T-helper 22 cell (primary cell): ENCODE data around the gene XXYLT1.

Experiments
- DNase-seq: peaks from one replicate; pipeline ENCODE4 v3.0.0-alpha.2; 2020; ENCODE audit warnings: low read depth

The XXYLT1 gene

DNA sequence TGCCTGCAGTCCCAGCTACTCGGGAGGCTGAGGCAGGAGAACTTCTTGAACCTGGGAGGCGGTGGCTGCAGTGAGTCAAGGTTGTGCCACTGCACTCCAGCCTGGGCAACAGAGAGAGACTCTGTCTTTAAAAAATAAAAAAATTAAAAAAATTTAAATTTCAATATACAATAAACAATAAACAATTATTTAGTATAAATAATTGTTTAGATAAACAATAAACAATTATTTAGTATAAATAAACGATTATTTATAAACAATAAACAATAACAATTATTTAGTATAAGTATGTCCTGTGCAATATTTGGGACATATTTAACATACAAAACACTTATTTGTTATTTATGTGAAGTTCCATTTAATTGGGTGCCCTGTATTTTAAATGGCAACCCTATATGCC, 119.6 kb downstream of the XXYLT1 start:
- DNase-seq = no peak

DNA sequence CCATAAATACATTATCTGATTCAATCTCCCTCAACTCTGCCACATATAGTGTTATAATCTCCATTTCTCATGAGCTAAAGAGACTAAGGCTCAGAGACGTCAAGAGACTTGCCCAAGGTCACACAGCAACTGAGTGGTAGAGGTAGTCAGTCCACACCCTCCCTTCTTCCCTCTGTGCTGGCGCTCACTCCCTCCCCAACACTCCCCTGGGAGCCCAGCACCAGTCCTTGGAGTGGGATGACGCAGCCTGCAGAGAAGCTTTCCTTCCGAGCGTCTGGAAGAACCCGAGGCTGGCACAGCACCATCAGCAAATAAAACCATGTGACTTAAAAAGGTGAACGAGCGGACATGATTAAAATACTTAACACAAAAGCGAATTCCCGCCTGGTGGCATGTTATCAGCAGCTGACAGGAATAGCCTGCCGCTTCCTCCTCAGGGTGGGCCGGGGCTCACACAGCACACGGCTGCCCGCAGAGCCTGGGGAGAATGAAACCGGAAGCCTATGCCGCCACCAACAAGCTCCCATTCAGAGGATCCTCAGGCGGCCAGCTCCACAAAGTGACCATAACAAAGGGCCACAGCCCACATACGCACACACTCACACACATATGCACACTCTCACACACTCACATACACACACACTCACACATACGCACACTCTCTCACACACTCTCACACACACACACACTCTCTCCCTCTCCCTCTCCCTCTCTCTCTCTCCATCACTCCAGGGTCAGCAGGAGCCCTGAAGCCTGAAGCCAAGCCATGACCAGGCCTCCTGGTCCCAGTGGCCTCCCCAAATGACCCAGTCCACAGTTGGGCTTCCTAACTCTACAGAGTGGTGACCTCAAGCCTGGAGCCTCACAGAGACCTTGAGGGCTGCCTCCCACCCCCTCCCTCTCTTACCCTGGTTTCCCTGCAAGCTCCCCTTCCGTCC, 120.5 kb downstream of the XXYLT1 start:
- DNase-seq = no peak

DNA sequence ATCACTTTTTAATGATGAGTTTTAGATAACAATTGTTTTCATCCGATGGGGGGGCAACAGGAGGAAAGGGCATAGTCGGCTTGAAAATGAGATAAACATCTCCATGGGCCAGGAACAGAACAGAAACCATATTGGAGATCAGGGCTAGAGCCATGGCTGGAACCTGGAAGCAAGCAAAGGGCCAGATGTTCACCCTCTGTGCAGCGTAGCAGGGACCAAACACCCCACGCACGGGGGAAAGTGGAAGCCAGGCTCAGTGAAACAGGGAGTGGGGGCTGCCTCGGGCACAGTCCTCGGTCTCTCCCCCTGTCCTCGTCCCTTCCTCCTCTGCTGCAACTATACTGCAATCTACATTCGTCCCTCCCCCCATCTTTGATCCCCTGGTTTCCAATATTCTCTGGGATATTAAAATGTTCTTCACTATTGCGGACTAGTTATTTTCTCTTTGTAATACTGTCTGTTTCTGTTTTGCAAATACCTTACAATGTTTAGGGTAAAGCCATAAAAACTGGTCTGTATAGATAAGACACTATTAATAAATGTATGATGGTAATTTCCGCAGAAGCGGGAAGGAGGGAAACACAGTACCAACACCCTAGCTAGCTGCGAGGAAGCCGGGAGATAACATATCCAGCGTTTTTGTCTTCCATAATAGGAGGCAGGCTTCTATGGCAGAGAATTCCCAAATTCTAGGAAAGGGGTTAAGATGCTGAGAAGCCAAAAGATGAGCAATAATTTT, 121.5 kb downstream of the XXYLT1 start:
- DNase-seq = no peak

DNA sequence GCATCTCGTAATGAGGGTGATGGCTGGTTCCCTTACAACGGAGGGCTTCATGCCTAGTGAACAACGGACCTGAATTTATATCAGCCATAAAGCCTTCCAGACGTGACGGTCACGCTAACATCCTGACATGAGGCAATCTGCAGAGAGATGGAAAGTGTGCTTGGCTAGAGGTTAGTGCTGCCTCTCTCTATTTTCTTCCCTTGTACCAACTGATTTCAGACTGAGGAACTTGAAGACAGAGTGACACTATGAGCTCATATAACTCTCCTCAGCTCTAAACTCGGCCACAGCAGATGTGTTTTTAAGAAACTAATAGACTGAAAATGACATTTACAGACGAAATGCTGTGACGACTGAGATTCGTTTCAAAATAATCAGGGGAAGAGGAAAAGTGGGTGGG, 122.4 kb downstream of the XXYLT1 start:
- no peak for DNase-seq

DNA sequence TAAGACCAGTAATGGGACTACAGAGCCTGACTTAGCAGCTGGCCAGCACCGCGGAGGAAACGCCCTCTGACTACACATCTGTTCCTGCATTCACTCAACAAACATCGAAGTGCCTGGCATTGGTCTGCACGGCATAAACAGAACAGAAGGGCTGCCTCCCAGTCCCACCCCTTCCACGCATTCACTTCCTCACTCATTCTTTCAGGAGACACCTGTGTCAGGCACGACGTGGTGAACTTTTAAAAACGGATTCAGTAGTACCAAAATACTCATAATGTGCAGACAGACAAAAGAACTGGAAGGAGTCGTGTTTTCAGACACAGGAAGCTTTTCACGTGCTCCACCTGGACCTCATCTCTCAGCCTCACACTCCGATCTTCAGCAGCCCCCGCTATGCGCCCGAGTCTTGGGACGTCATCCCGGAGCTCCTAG, 123.3 kb downstream of the XXYLT1 start:
- DNase-seq = no peak

DNA sequence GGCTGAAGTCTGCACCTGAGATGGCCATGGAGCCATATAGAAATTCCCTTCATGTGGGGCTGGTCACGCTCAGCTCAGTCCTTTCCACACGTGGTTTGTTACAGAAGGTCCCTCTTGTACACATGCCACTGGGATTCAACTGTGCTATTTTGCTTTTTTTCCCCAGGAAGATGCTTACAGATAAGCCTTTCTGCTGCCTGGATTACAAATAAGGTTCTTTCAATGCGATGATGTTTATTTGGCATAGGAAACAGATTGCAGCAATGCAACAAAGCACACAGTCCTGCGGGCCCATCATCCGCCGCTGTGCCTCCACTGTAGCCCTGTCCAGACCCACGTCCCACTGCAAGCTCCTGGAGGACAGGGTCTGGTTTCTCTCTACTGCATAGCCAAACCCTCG, 124.8 kb downstream of the XXYLT1 start:
- no peak for DNase-seq

DNA sequence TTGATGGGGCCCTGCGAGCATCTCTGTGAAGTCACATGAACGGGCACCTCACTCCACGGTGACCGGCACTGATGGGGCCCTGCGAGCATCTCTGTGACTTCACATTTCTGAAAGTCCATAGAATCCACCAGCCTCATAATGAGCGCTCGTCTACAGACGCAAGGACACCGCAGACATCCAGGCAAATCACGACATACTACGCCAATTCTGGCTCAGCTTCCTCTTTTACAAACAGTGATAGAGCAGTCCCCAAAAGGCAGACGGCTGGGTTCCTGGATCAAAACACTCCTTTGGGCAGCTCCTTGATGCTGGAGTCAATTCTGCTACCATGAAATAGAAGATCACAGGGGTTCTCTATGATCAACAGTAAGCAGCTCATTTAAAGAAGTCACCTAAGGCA, 125.4 kb downstream of the XXYLT1 start:
- no peak for DNase-seq

DNA sequence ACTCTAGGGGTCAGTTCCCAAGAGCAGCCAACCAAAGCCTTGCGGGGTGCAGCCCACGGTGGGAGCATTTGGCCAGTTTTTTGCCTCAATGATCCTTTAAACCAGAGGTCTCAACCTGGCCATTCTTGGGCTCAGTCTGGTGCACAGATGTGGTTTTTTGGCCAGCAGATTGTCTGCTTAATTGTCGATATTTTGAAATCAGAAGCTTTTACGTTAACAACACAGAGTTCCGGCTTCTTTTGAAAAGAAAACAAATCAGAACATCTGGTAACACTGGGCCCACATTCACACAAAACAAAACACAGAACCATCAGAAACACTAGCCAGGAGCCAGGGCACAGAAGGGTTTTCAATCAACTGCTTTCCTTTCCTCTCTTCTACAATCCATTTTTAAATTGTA, 127.7 kb downstream of the XXYLT1 start:
- DNase-seq = no peak

DNA sequence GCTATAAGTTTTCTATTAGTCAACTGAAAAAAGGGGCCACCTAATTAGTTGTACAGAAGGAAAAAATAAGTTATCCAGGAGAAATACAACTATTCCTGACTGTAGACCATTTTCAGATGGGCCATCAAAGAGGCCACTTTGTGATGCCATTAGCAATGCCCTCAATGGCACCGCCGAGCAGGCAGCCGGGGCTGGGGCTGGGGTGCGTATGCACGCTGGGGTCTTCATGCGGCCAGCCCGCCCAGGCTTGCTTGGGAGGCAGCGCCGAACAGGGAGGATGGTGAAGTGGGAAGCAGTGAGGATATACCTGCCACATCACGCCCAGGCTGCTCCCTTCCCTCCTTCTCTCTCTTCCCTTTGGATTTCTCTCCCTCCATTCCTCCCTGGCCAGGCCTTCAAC, 128.4 kb downstream of the XXYLT1 start:
- DNase-seq = no peak

DNA sequence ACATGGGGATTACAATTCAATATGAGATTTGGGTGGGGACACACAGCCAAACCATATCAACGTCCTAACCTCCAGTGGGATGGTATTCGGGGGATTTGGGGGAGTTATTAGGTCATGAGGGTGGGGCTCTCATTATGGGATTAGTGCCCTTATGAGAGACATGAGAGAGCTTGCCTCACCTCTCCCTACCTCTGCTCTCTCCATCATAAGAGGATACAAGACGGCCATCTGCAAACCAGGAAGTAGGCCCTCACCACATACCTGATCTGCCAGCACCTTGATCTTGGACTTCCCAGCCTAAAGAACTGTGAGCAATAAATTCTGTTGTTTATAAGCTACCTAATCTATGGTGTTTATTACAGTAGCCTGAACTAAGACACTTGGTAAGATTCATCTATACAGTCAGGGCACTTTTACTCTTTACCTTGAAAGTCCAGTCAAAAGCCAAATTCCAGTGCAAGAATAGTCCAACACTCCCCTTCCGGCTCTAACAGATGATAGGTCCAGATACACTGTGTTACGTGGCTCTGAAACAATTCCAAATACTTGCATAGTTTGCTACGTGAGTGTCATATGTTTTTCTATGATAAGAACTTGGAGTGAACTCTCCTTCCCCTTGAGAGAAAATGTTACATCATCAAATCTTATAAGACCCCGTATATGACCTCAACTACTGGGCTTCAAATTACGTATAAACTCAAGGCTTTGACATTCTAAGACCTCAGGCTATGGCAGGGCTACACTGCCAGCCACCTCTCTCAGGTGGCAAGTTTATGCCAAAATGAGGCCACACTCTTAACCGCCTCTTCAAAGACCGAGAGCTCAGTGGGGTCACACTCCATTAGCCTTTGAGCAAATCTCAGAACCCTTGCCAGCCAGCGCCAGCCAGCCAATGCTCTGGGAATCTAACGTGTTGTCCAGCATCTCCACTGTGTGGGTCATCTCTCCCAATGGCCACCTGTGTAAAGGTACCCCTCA, 129.9 kb downstream of the XXYLT1 start:
- no peak for DNase-seq

DNA sequence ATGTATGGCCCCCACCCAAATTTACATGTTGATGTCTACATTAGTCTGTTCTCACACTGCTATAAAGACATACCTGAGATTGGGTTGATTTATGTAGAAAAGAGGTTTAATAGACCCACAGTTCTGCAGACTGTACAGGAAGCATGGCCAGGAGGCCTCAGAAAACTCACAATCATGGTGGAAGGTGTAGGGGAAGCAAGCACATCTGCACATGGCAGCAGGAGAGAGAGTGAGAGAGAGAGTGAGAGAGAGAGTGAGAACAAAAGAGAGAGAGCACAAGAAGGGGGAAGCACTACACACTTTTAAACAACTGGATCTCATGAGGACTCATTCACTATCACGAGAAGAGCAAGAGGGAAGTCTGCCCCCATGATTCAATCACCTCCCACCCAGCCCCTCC, 130.5 kb downstream of the XXYLT1 start:
- DNase-seq = no peak

DNA sequence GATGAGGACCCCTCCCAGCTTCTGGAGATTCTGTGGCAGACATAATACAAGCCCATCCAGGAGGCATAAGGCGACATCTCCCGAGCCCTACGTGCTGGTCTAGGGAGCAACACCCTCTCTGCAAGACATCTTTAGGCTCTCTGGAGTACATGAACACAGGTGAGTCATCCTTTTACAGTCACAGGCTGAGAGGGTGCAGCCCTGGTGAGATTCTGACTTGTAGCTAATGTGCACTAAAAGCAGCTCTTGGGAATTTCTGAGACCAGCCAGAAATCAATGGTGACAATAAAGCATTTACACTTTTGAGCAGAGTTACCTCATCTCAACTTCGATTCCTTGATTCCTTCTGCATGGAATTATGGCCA, 131.1 kb downstream of the XXYLT1 start:
- DNase-seq = no peak

DNA sequence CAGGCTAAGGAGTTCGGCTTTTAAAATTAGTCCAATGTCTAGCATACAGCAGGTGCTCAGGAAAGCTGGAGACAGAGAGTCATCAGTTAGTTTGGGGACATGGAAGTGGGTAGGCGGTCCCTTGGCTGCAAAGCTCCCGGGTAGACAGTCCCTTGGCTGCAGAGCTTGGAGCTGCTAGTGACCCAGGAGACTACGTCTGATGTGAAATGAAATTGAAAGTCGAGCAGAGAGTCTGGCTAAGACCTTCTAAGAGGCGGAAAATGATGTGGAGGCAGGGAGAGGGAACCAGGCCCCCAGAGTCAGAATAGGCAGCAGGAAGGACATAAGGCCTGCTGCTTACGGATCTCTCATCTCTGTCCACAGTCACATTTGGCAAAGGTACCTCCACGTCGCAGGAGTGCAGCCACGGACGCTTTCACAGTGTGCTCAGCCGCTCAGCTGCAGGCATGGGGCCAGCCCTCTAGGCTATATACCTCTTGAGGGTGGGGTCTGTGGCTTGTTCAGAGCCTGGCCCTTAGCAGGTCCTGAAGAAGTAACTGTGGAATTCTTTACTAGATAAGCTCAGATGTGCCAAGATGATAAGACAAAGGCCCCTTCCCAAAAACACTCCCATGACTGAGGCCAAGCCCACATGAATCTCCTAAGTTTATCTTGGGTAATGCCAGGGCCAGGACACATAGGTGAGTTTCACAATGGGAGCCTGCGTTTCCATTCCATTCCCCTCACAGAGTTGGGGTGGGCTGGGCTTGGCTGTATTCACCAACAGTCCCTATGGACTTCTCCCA, 131.7 kb downstream of the XXYLT1 start:
- DNase-seq = no peak

DNA sequence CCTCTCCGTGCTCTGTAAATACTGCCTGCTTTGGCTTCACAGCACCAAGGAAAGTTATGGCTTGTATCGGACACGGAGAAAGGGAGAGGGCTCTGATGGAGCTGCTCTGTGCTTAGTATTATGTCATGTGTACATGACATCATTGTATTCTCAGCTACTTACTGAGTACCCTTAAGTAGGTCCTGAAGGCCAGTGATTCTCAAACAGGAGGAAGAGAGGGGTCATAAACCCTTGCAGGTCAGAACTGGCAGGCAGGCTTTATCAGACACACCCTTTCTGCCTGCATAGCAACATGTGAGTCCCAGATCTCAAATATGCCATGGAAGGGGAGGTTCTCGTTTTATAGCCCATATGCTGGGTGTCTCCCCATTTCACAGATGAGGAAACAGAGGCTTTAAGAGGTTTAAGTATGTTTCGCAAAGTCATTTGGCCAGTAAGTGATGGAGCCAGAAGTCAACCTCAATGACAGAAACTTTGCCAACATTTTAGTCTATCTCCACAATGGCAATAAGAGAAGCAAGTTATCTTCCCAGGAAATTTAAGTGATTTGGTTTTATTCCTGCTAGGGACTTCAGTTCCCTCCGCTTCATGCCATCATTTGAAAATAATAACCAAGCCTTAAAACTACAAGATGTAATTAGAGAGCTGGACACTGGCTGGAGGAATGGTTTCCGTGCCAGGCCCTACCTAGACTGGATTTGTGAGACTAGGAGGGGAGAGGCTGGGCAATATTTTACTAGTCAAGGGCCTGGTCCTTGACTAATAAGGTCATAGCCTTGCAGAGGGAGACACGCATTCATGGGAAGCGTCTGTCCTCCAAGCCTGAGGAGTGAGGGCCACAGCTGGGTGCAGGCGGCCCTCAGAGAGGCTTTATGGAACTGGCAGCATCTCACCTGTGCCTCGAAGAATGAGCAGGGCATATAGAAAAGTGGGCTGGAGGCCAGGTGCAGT, 133.0 kb downstream of the XXYLT1 start:
- DNase-seq = no peak

DNA sequence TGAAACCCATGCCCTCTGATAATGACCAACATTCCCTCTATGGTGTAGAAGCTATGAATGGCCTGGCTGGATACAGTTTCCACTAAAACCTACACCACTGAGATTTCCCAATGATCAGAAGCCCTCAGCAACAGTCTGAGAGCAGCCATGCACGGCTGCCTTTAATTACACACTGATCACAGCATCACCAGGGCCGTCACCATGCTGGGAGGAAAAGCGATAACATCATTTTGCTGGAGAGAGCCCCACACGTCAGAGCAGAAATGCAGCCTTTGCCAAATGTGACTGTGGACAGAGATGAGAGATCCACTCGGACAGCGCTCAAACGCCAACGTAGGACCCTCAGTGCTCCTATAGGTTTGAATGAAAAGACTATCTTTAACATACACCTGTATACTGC, 135.0 kb downstream of the XXYLT1 start:
- DNase-seq = no peak

DNA sequence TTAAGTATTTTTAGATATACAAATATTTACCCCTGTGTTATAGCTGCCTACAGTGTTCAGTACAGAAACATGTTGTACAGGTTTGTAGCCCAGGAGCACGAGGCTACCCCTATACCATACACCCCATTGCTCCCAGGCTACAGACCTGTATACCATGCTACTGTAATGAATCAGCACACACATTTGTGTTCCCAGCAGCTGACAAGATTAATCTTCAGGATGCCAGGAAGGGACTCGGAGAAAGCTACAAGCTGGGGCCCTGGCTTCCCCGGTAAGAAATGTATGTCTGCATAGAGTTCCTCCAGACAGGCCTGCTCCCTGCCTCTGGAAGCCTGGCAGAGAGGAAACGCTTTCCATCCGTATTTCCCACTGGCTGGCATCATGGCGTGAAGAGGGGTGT, 136.5 kb downstream of the XXYLT1 start:
- no peak for DNase-seq

DNA sequence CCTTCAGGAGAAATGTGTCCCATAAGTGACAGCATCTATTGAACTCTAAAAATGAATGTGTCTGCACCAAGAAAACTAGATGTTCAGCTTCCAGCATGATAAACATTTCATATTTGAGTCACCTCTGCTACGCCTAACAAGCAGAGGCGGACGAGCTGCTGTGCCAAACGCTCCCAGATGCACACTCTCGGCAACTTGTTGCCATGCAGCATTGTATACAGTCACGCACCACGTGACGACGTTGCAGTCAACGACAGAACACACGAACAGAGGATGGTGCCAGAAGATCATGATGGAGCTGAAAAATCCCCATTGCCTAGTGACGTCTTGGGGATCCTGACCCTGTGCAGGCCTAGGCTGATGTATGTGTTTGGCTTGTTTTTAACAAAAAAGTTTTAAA, 137.5 kb downstream of the XXYLT1 start:
- DNase-seq = peak; percentile 48

DNA sequence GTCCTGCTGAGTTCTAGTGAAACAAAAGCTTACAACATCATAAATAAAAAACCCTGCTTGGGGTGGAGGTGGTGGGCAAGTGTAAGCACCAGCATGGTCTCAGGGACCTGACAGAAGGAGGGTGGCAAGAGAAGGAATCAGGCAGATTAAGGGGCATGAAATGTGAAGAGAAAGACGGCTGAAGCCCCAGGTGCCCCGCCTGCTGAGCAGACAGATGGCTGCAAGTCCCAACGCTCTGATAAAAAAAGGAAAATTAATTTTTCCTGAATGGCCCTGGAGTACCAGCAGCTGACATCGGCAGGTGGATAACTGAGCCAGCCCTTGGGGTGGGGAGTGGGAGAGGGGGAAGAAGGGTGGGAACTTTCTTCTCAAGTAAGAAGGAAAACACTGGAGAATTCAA, 137.9 kb downstream of the XXYLT1 start:
- DNase-seq = no peak

DNA sequence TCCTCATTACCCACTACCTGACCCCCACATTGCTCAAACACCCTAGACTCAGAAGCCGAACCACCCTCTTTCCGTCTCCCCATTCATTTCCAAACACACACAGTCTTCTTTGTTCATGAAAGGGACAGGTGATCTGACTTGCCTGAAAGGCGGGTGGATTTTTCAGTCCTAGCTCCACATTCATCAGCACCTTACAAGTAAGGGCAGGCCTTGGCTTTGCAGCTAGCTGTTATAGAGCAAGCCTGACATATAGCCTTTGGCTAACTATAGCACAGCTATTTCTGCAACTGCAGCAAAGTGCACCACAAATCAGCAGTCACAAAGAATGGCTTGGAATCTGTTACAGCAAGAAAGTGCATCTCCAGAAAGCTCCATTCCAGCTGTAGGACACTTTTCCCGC, 139.8 kb downstream of the XXYLT1 start:
- DNase-seq = no peak
